WTC11 (cell line): ENCODE measurements around the gene KIF21A. TPM values are rescaled to one million over a fixed set of nuclear protein-coding genes. Genes with fewer than 3 reads are reported as not detected.
A peak's percentile ranks its signal among the peaks of the same experiment; 100 is the strongest.

Source experiments
- ATAC-seq: fragments of 200-7000 bp; cut with Tn5 transposase; 2 replicates; pipeline ENCODE4 v1.10.0; 2021; ENCODE audit warnings: mild to moderate bottlenecking, moderate library complexity
- CTCF ChIA-PET: fragments of 300-600 bp; sonication (Branson Sonifier 250); formaldehyde crosslinking; loops from one replicate; lab custom pipeline; 2021; ENCODE audit warnings: antibody characterized with exemption; lab: Charles Lee
- POLR2A ChIA-PET: fragments of 350-600 bp; sonication (Branson Sonifier 250); formaldehyde crosslinking; loops from one replicate; lab custom pipeline; 2021; ENCODE audit warnings: antibody characterized with exemption; lab: Charles Lee
- DNase-seq: peaks from one replicate; pipeline ENCODE4 v3.0.0; 2021; ENCODE audit warnings: low spot score
- H3K27ac Mint-ChIP-seq: 2 replicates; pipeline ENCODE4 v1.8.0; 2021; ENCODE audit warnings: mixed read lengths
- H3K27me3 Mint-ChIP-seq: 2 replicates; pipeline ENCODE4 v1.8.0; 2021; ENCODE audit warnings: low read depth, mild to moderate bottlenecking, moderate library complexity, mixed read lengths
- H3K36me3 Mint-ChIP-seq: 2 replicates; pipeline ENCODE4 v1.8.0; 2021; ENCODE audit warnings: mixed read lengths
- H3K4me1 Mint-ChIP-seq: 2 replicates; pipeline ENCODE4 v1.8.0; 2022; ENCODE audit warnings: mixed read lengths
- H3K4me3 Mint-ChIP-seq: 2 replicates; pipeline ENCODE4 v1.8.0; 2021; ENCODE audit warnings: mild to moderate bottlenecking, moderate library complexity, mixed read lengths
- H3K9me3 Mint-ChIP-seq: 2 replicates; pipeline ENCODE4 v1.8.0; 2021; ENCODE audit warnings: mixed read lengths
- ATF3 ChIP-seq: sonication (generic); formaldehyde crosslinking; conservative IDR thresholded peaks from 2 replicates; pipeline ENCODE4 v1.8.1; 2022; ENCODE audit warnings: mild to moderate bottlenecking, missing genetic modification reagents
- ATF6 ChIP-seq: sonication (generic); formaldehyde crosslinking; IDR thresholded peaks from 2 replicates; pipeline ENCODE4 v1.8.1; 2023; ENCODE audit warnings: mild to moderate bottlenecking, missing genetic modification reagents
- CREB1 ChIP-seq: sonication (generic); formaldehyde crosslinking; IDR thresholded peaks from 2 replicates; pipeline ENCODE4 v1.8.0; 2023; ENCODE audit warnings: mild to moderate bottlenecking, missing genetic modification reagents
- E2F4 ChIP-seq: sonication (generic); formaldehyde crosslinking; IDR thresholded peaks from 2 replicates; pipeline ENCODE4 v1.8.1; 2022; ENCODE audit warnings: low read depth, mild to moderate bottlenecking, moderate library complexity, missing genetic modification reagents, borderline replicate concordance
- ESRRA ChIP-seq: sonication (generic); formaldehyde crosslinking; IDR thresholded peaks from 2 replicates; pipeline ENCODE4 v1.8.1; 2022; ENCODE audit warnings: mild to moderate bottlenecking, missing genetic modification reagents, borderline replicate concordance
- GTF2I ChIP-seq: fragments of 250-450 bp; sonication (Bioruptor Pico); conservative IDR thresholded peaks from 2 replicates; pipeline ENCODE4 v1.4.0; 2021; ENCODE audit warnings: mild to moderate bottlenecking
- JAZF1 ChIP-seq: fragments of 250-450 bp; sonication (Bioruptor Pico); IDR thresholded peaks from 2 replicates; pipeline ENCODE4 v1.9.0; 2021; ENCODE audit warnings: moderate library complexity, mild to moderate bottlenecking, inconsistent platforms
- JUN ChIP-seq: sonication (generic); formaldehyde crosslinking; IDR thresholded peaks from 2 replicates; pipeline ENCODE4 v1.8.0; 2023; ENCODE audit warnings: mild to moderate bottlenecking, missing genetic modification reagents
- KAT7 ChIP-seq: sonication (generic); formaldehyde crosslinking; IDR thresholded peaks from 2 replicates; pipeline ENCODE4 v1.8.1; 2023; ENCODE audit warnings: missing genetic modification reagents, mild to moderate bottlenecking, borderline replicate concordance
- NFYB ChIP-seq: sonication (generic); formaldehyde crosslinking; conservative IDR thresholded peaks from 2 replicates; pipeline ENCODE4 v1.8.0; 2022; ENCODE audit warnings: low read depth, missing genetic modification reagents
- NR3C1 ChIP-seq: sonication (generic); formaldehyde crosslinking; conservative IDR thresholded peaks from 2 replicates; pipeline ENCODE4 v1.8.1; 2023; ENCODE audit warnings: low read depth, mild to moderate bottlenecking, missing genetic modification reagents
- OVOL2 ChIP-seq: fragments of 250-450 bp; sonication (Bioruptor Pico); IDR thresholded peaks from 2 replicates; pipeline ENCODE4 v1.9.0; 2021; ENCODE audit warnings: mild to moderate bottlenecking, borderline replicate concordance
- SMAD3 ChIP-seq: sonication (generic); formaldehyde crosslinking; IDR thresholded peaks from 2 replicates; pipeline ENCODE4 v1.8.0; 2022; ENCODE audit warnings: missing genetic modification reagents, mild to moderate bottlenecking, borderline replicate concordance
- SMAD4 ChIP-seq: sonication (generic); formaldehyde crosslinking; IDR thresholded peaks from 2 replicates; pipeline ENCODE4 v1.8.0; 2022; ENCODE audit warnings: mild to moderate bottlenecking, missing genetic modification reagents
- STAT6 ChIP-seq: sonication (generic); formaldehyde crosslinking; conservative IDR thresholded peaks from 2 replicates; pipeline ENCODE4 v1.8.1; 2023; ENCODE audit warnings: mild to moderate bottlenecking, low read depth, missing genetic modification reagents, moderate library complexity
- TCF7 ChIP-seq: sonication (generic); formaldehyde crosslinking; IDR thresholded peaks from 2 replicates; pipeline ENCODE4 v1.8.0; 2022; ENCODE audit warnings: mild to moderate bottlenecking, low read depth, missing genetic modification reagents, moderate library complexity
- TP53 ChIP-seq: sonication (generic); formaldehyde crosslinking; IDR thresholded peaks from 2 replicates; pipeline ENCODE4 v1.8.1; 2023; ENCODE audit warnings: mild to moderate bottlenecking, missing genetic modification reagents
- ZNF219 ChIP-seq: sonication (generic); formaldehyde crosslinking; IDR thresholded peaks from 2 replicates; pipeline ENCODE4 v1.8.0; 2023; ENCODE audit warnings: missing genetic modification reagents, mild to moderate bottlenecking, borderline replicate concordance
- ZNF263 ChIP-seq: sonication (generic); formaldehyde crosslinking; IDR thresholded peaks from 2 replicates; pipeline ENCODE4 v1.8.1; 2022; ENCODE audit warnings: low read depth, mild to moderate bottlenecking, moderate library complexity, missing genetic modification reagents
- ZSCAN18 ChIP-seq: fragments of 250-450 bp; sonication (Bioruptor Pico); IDR thresholded peaks from 2 replicates; pipeline ENCODE4 v2.1.2; 2022; ENCODE audit warnings: mild to moderate bottlenecking, moderate library complexity
- total RNA-seq: library from RNA; stranded (reverse); gene quantifications from 3 replicates; pipeline ENCODE4 v1.2.3, GENCODE V29; 2021

The KIF21A gene
- total RNA-seq, 1 experiment from 2014 or later: 34.7 TPM

- TF ChIP-seq ZNF263 (CRISPR knock-in tag): no peak
- no peak for TF ChIP-seq ZNF219
- no peak for TF ChIP-seq SMAD3 (CRISPR knock-in tag)
Observed at GRCh38 chr12:39386335-39386734, 56.6 kb downstream of the KIF21A start (continued).

- Mint-ChIP-seq H3K4me1 (peaks cover 12% of the 10 kb centered on the region), H3K27ac (no peak overlapping the region), H3K4me3 (no peak overlapping the region), H3K27me3 (no peaks in the 10 kb centered on the region), H3K36me3 (peaks cover under 1% of the 10 kb centered on the region; the same call in 1 of the 2 replicates), H3K9me3 (peaks cover under 1% of the 10 kb centered on the region; the same call in 1 of the 2 replicates)
- POLR2A ChIA-PET: no interaction called here
- ATAC-seq (no peak), DNase-seq (no peak)
- no peak for TF ChIP-seq TCF7 (CRISPR knock-in tag)
- no peak for TF ChIP-seq KAT7
- TF ChIP-seq NFYB: no peak
- TF ChIP-seq GTF2I: no peak
- TF ChIP-seq TP53 (CRISPR knock-in tag): no peak
- no peak for TF ChIP-seq ZNF219
- no peak for TF ChIP-seq OVOL2 (CRISPR knock-in tag)
- no peak for TF ChIP-seq ATF3 (CRISPR knock-in tag)
- CTCF ChIA-PET: interaction anchor here (0.6 to 2.3 kb wide), 2 partner anchors 7 to 11 kb away, joined by 3 to 16 read pairs; no protein-coding TSS in a partner anchor
Observed at GRCh38 chr12:39383114-39383513, 59.8 kb downstream of the KIF21A start.

- TF ChIP-seq ATF3 (CRISPR knock-in tag) (no peak), NFYB (no peak), CREB1 (CRISPR knock-in tag) (no peak), ZSCAN18 (CRISPR knock-in tag) (no peak), NR3C1 (CRISPR knock-in tag) (no peak), ESRRA (CRISPR knock-in tag) (no peak), JAZF1 (no peak), JUN (CRISPR knock-in tag) (no peak), ATF6 (CRISPR knock-in tag) (no peak), SMAD4 (CRISPR knock-in tag) (no peak), E2F4 (CRISPR knock-in tag) (no peak), STAT6 (no peak)
- 0 out of 2 replicates have a peak overlapping the region, but pooled peaks have one; percentile 73 for H3K27ac Mint-ChIP-seq
- no peaks in the 10 kb centered on the region for H3K36me3 Mint-ChIP-seq
- no peaks in the 10 kb centered on the region for H3K27me3 Mint-ChIP-seq
- ChIA-PET POLR2A (no interaction called here), CTCF (no interaction called here)
- no peak overlapping the region for H3K4me3 Mint-ChIP-seq
- no peaks in the 10 kb centered on the region for H3K9me3 Mint-ChIP-seq
- no peak for DNase-seq
- ATAC-seq: no peak
- peaks cover 23% of the 10 kb centered on the region for H3K4me1 Mint-ChIP-seq
Observed at GRCh38 chr12:39380090-39380489, 62.8 kb downstream of the KIF21A start.
